DMS53 (cell line): Measurements from ENCODE around the gene OR4F3.
"Not testable (repeated sequence)": the region's sequence is repeated elsewhere in the genome, so short reads cannot be mapped to it uniquely, and the experiment has no call there.

Source experiments
- DNase-seq: peaks from one replicate; lab custom pipeline; 2025; lab: John Stamatoyannopoulos, UW

OR4F3 gene

GRCh38 chr5:181366968-181367367 lies at the start of gene OR4F3:
Gene OR4F3 (plus strand): TSS chr5:181367268.
- not testable (repeated sequence) for DNase-seq
